Left cardiac atrium (tissue), 4 donors: Measurements from ENCODE around the gene CLIC5. TPM values are rescaled to one million over a fixed set of nuclear protein-coding genes. Genes with fewer than 3 reads are reported as not detected.

Source experiments
- ATAC-seq, 2 donors: fragments of 200-7000 bp; cut with Tn5 transposase; one replicate each; pipeline ENCODE4 v1.9.1; 2020; ENCODE audit warnings: mild to moderate bottlenecking in 2 of 2, moderate library complexity in 2 of 2
- DNase-seq: peaks from one replicate; pipeline ENCODE4 v3.0.0-alpha.2; 2020
- intact Hi-C, 2 donors: fragments of 100-400 bp; cut with DNase I; formaldehyde crosslinking; loops; one replicate each; pipeline versions ENCODE4 v1.14.1 to v1.15.1; 2022 to 2023
- total RNA-seq, 2 donors: library from RNA; stranded (reverse); fragmentation: NEBNext Ultra II Directional; extraction: Animal tissue kit (Norgen Biotek cat#: 25700); gene quantifications; one replicate each; pipeline ENCODE4 v1.2.1, GENCODE V29; 2021
- donor health status: DM: no; HTN: yes; CAD: no.
- donor health status: DM: no; HTN: yes; CAD: no; lungs with severe emphysema.
- donor health status: DM: yes; HTN: yes; CAD: no.
- donor health status: Dilated cardiomyopathy.

Gene CLIC5
- total RNA-seq, 2 donors from 2014 or later: 92.1 to 109 TPM

DNA sequence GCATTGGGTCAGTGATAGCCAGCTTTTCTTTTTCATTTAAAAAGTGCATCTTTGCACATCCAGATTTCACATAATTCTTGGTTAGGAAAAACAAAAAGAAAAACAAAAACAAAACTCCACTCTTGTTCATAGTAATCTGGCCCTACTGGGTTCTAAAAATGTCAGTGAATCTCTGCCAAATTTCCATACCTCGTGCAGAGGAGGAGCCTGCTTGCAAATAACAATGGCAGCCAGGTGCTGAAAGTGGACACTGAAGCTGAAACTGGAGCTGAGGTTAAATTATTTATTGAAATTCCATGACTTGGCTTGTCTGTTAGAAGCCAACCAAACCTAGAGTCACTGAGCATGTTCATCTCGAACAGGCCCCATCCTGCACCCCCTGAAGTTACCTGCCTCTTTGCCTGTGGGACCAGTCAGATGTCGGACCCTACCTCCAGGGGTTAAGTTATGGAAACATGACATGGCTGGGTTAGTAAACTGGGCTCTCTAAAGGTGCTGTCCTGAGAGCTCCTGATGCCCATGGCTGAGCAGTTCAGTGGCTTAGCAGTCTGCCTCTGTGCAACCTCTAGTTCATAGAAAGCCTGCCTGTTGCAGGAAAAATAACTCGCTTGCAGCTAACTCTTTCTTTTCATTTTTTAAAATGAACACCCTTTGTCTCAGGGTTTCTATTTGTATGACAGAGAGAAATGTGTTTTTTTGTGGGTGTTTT lies 42.7 kb downstream of the CLIC5 start:
- DNase-seq (no peak), ATAC-seq (no peak)
- intact Hi-C loops: no loop called here

- ATAC-seq (no peak), DNase-seq (no peak)
- intact Hi-C loops: no loop called here
These were observed 44.4 kb downstream of the CLIC5 start for GRCh38 chr6:45971287-45971686.

DNA sequence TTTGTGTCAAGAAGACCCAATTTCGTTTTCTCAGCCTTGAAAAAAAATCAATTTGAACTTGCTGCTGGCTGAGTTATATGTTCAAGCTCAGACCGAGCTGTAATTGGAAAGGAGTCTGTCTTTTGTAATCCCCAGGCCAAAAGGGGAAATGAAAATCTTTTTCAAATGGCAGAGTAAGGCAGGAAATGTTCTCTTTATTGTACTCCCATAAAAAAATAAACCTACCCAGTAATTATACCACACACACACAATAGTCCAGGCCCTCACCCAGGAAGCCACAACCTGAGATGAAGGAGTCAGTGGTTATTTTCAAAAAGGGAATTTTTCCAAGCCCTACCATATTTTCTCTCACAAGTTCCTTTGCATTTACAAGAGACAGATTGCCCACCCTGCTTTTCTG lies 45.3 kb downstream of the CLIC5 start:
- no peak for DNase-seq
- intact Hi-C loops: no loop called here
- ATAC-seq: no peak

GRCh38 chr6:45969883-45970282 lies 45.8 kb downstream of the CLIC5 start:
- no peak for DNase-seq
- ATAC-seq: no peak
- intact Hi-C loops: loop anchor here in 1 of 2 donors (10.0 kb wide), 1 partner anchor 45 kb away; the partner anchor contains the start of gene CLIC5

- ATAC-seq (no peak), DNase-seq (no peak)
- intact Hi-C loops: loop anchor here in 1 of 2 donors (10.0 kb wide), 1 partner anchor 46 kb away; the partner anchor contains the start of gene CLIC5
These were observed 46.6 kb downstream of the CLIC5 start for GRCh38 chr6:45969026-45969425.

GRCh38 chr6:45967363-45967762 lies 48.3 kb downstream of the CLIC5 start:
- intact Hi-C loops: loop anchor here in 1 of 2 donors (10.0 kb wide), 1 partner anchor 47 kb away; the partner anchor contains the start of gene CLIC5
- no peak for DNase-seq
- no peak for ATAC-seq

DNA sequence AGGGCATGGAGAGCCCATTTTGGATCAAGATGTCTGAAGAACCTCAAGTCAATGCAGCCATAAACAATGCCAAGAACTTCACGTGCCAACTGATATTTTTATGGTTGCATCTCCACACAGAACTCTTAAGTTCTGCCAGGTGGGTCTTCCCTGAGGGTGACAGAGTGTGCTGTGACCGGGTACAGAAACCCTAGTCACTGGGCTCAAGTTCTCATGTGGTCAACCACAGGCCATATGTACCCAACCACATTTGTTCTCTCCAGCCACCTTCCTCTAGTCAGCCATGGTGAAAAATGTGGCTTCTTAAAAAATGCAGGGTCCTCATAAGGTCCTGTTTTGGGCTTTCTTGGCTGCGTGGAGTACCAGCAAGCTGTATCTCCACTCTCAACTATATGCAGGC lies 48.9 kb downstream of the CLIC5 start:
- intact Hi-C loops: loop anchor here in 1 of 2 donors (10.0 kb wide), 1 partner anchor 48 kb away; the partner anchor contains the start of gene CLIC5
- DNase-seq: no peak
- no peak for ATAC-seq

- DNase-seq (no peak), ATAC-seq (no peak)
- intact Hi-C loops: loop anchor here in 1 of 2 donors (10.0 kb wide), 1 partner anchor 48 kb away; the partner anchor contains the start of gene CLIC5
These were observed 49.3 kb downstream of the CLIC5 start for GRCh38 chr6:45966340-45966739.

- peak in 1 of 2 donors; percentile 67 for ATAC-seq
- intact Hi-C loops: loop anchor here in 1 of 2 donors (10.0 kb wide), 1 partner anchor 49 kb away; the partner anchor contains the start of gene CLIC5
- DNase-seq: no peak
These were observed 49.9 kb downstream of the CLIC5 start for GRCh38 chr6:45965792-45966191.

- ATAC-seq (no peak), DNase-seq (no peak)
- intact Hi-C loops: loop anchor here in 1 of 2 donors (10.0 kb wide), 1 partner anchor 50 kb away; the partner anchor contains the start of gene CLIC5
These were observed 50.7 kb downstream of the CLIC5 start for GRCh38 chr6:45965007-45965406.

DNA sequence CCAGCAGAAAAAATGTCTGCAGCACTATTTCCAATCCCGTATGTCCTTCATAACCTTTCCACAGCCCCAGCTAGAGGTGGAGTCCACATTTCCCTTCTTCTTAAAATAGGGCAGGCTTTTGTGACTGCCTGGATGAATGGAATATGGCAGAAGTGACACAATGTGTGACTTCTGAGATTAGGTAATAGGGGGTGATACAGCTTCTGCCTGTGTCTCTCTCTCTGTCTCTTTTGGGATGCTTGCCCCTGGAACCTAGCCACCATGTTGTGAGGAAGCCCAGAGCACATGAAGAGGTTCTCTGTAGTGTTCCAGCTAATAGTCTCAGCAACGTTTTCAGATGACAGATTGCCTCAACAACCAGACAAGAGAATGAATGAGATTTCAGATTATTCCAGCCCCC lies 51.4 kb downstream of the CLIC5 start:
- DNase-seq: no peak
- intact Hi-C loops: loop anchor here in 1 of 2 donors (10.0 kb wide), 1 partner anchor 51 kb away; the partner anchor contains the start of gene CLIC5
- ATAC-seq: no peak

GRCh38 chr6:45963896-45964295 lies 51.8 kb downstream of the CLIC5 start:
- intact Hi-C loops: loop anchor here in 1 of 2 donors (10.0 kb wide), 1 partner anchor 51 kb away; the partner anchor contains the start of gene CLIC5
- DNase-seq: no peak
- ATAC-seq: no peak

GRCh38 chr6:45961125-45961524 lies 54.5 kb downstream of the CLIC5 start:
- ATAC-seq (peak in 1 of 2 donors; percentile 21), DNase-seq (no peak)
- intact Hi-C loops: loop anchor here in 1 of 2 donors (10.0 kb wide), 1 partner anchor 54 kb away; the partner anchor contains the start of gene CLIC5

- DNase-seq: no peak
- ATAC-seq: peak in 1 of 2 donors; percentile 63
- intact Hi-C loops: loop anchor here in 1 of 2 donors (10.0 kb wide), 1 partner anchor 55 kb away; the partner anchor contains the start of gene CLIC5
These were observed 56.0 kb downstream of the CLIC5 start for GRCh38 chr6:45959534-45960145.

- ATAC-seq (no peak), DNase-seq (no peak)
- intact Hi-C loops: no loop called here
These were observed 59.0 kb downstream of the CLIC5 start for GRCh38 chr6:45956663-45957062.

DNA sequence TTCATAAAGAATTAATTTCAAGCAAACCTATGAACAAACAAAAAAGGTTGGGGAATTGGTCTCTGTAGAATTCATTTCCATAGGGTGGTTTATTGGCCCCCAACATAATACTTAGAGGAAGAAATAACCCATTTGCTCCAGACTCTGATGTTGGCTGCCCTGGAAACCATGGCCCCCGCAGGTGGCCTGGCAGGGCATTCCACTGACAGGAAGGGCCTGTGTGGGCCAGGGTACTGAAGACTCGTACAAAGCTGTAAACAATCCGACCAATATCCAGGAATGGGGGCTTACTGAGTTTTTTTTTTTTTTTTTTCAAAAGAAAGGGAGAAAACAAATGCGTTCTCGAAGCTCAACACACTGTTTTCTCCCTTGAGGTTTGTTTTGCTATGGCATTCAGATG lies 59.5 kb downstream of the CLIC5 start:
- ATAC-seq (no peak), DNase-seq (no peak)
- intact Hi-C loops: no loop called here

DNA sequence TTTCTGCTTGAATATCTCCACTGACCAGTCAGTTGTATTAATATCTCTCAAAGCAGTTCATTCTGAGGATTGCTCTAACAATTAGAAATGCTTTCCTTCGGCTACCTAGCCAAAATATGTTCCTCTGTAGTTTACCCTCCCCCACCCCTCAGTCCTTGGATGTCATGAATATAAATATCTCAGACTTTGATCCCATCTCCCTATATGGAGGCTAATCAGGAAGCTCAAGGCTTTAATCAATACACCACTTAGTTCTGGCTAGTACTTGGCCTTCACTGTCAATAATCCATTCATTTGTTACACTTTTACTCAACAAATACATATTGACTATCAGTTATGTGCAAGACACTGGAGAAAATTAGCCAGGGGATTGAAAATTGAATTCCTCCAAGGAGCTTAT lies 60.1 kb downstream of the CLIC5 start:
- intact Hi-C loops: no loop called here
- DNase-seq: no peak
- ATAC-seq: no peak

- intact Hi-C loops: no loop called here
- DNase-seq (no peak), ATAC-seq (peak in 1 of 2 donors; percentile 49)
These were observed 63.1 kb downstream of the CLIC5 start for GRCh38 chr6:45952546-45952945.

GRCh38 chr6:45952168-45952529 lies 63.5 kb downstream of the CLIC5 start:
- intact Hi-C loops: no loop called here
- no peak for DNase-seq
- peak; percentile 20 to 48 for ATAC-seq
